Central memory CD8-positive, alpha-beta T cell (primary cell): ENCODE measurements around the gene CPSF2.
"Not testable (repeated sequence)": the region's sequence is repeated elsewhere in the genome, so short reads cannot be mapped to it uniquely, and the experiment has no call there.

Experiments
- ATAC-seq: fragments of 150-1000 bp; cut with Tn5 transposase; replicated peaks from 2 replicates; pipeline ENCODE4 v1.10.0; 2022; ENCODE audit warnings: mild to moderate bottlenecking, moderate FRiP score, moderate number of reproducible peaks; ENCODE audit not compliant: poor library complexity, severe bottlenecking; ENCODE audit errors: extremely low read depth
- DNase-seq, 2 donors: peaks; one replicate each; pipeline ENCODE4 v3.0.0; 2021; ENCODE audit warnings: low spot score in 2 of 2
- H3K27ac Mint-ChIP-seq: one replicate; pipeline ENCODE4 v1.8.0; 2022; ENCODE audit warnings: low read depth, mild to moderate bottlenecking, moderate library complexity, mixed read lengths
- H3K27me3 Mint-ChIP-seq: one replicate; pipeline ENCODE4 v1.8.0; 2022; ENCODE audit warnings: mixed read lengths
- H3K36me3 Mint-ChIP-seq: one replicate; pipeline ENCODE4 v1.8.0; 2022; ENCODE audit warnings: mild to moderate bottlenecking, moderate library complexity, mixed read lengths; ENCODE audit not compliant: insufficient read depth
- H3K4me1 Mint-ChIP-seq: one replicate; pipeline ENCODE4 v1.8.0; 2022; ENCODE audit warnings: mixed read lengths
- H3K4me3 Mint-ChIP-seq: one replicate; pipeline ENCODE4 v1.8.0; 2022; ENCODE audit warnings: mild to moderate bottlenecking, moderate library complexity, mixed read lengths
- H3K9me3 Mint-ChIP-seq: one replicate; pipeline ENCODE4 v1.8.0; 2022; ENCODE audit warnings: mixed read lengths

CPSF2 gene

DNA sequence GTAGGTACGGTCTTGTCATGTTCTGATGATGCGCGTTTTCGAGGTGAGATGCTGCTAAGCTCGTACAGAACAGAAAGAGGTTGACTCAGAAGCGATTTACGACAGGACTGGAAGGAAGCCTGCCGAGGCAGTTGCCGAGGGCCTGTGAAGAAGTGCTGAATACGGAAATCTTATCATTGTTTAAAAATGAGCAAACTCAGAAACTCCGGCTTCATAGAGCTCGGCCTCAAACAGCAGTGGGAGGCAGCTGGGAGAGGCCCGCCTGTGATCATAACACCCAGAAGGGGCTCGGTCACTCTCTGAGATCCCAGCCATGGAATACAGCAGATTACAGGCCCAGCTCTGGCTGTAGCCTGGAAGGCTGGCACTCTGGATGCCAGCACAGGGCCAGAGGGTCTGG, 87.4 kb downstream of the CPSF2 start:
- Mint-ChIP-seq H3K4me1 (no peaks in the 10 kb centered on the region), H3K27me3 (peaks cover 27% of the 10 kb centered on the region), H3K4me3 (no peak overlapping the region), H3K36me3 (peaks cover 2% of the 10 kb centered on the region), H3K9me3 (peaks cover 12% of the 10 kb centered on the region), H3K27ac (no peak overlapping the region)
- ATAC-seq: no peak
- no peak for DNase-seq

DNA sequence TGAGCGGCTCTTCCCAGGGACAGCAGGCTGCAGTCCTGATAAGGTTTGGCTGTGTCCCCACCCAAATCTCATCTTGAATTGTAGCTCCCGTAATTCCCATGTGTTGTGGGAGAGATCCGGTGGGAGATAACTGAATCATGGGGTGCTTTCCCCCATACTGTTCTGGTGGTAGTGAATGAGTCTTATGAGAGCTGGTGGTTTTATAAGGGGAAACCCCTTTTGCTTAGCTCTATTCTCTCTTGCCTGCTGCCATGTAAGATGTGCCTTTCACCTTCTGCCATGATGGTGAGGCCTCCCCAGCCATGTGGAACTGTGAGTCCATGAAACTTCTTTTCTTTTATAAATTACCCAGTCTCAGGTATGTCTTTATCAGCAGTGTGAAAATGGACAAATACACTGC, 91.4 kb downstream of the CPSF2 start:
- H3K27me3 Mint-ChIP-seq: peaks cover 31% of the 10 kb centered on the region
- not testable (repeated sequence) for H3K4me1 Mint-ChIP-seq, DNase-seq, ATAC-seq, H3K36me3 Mint-ChIP-seq, H3K27ac Mint-ChIP-seq, H3K4me3 Mint-ChIP-seq
- H3K9me3 Mint-ChIP-seq: peaks cover 12% of the 10 kb centered on the region

DNA sequence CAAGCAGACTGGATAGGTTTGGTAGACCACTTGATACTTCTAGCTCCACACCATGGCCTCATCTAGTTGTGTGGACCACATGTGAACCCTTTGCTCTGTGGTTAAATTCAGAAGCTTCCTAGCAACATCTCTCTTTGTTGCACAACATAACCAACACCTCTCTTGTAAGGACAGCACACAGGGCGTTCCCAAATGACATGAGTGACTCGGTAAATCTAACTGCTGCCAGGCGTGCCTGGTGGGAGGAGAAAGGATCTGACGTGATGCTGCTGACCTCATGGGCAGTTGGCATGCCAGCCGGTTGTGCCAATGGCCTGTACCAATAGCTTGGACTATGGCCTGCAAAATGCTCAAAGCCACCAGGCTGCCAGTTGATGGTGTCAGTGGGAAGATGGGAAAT, 93.8 kb downstream of the CPSF2 start:
- peaks cover 2% of the 10 kb centered on the region for H3K36me3 Mint-ChIP-seq
- H3K9me3 Mint-ChIP-seq: peaks cover 12% of the 10 kb centered on the region
- peaks cover 31% of the 10 kb centered on the region for H3K27me3 Mint-ChIP-seq
- no peak for DNase-seq
- H3K27ac Mint-ChIP-seq: no peak overlapping the region
- ATAC-seq: no peak
- H3K4me3 Mint-ChIP-seq: no peak overlapping the region
- H3K4me1 Mint-ChIP-seq: no peaks in the 10 kb centered on the region

DNA sequence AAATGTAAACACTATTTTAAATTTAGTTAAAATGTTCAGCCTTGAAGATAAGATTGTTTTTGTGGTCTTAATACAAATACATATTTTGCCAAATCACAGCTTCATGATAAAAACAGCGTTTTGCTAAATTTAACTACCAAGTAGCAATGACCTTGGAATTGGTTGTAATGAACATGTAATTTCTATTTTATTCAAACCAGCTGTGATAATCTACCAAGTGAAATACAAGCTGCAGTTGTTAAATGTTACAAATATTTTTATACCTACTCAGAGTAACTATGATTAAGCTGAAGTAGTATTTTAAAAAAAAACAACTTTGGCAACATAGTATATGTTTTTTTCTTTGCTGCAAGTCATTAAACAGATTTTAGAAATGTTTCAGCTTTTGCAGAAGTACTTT, 96.2 kb downstream of the CPSF2 start:
- no peak overlapping the region for H3K27ac Mint-ChIP-seq

More for the DNA sequence above, 96.2 kb downstream of the CPSF2 start:
- ATAC-seq: no peak
- Mint-ChIP-seq H3K4me1 (no peaks in the 10 kb centered on the region), H3K27me3 (peaks cover 27% of the 10 kb centered on the region), H3K4me3 (no peak overlapping the region), H3K36me3 (peaks cover 2% of the 10 kb centered on the region), H3K9me3 (peaks cover 5% of the 10 kb centered on the region)
- no peak for DNase-seq
